ENCODE results near the gene DNAJB4.

DNA sequence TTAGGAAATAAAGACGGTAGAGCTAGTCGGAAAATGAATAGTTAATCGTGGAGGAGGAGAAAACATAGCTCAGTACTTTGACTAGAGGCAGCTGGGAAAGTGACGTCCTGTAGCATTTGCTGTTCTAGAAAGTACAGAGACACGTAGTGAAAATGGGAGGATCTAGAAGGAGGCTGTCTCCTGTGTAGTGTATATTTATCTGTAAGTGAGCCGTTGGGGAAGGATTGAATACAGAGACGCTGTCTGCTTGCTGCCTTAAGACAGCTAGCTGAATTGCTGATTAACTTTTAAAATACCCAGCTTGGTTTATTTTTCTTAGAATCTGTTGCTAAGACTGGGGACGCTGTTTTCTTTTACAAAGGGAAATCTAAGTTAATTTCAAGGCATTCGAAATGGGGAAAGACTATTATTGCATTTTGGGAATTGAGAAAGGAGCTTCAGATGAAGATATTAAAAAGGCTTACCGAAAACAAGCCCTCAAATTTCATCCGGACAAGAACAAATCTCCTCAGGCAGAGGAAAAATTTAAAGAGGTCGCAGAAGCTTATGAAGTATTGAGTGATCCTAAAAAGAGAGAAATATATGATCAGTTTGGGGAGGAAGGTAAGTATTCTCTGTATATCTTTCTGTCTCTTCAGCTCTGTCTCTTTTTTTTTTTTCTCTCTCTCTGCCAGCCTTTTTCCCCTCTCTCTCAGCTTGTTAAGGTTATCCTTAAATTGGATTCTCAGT, at the start of gene DNAJB4:
- TF ChIP-seq CTCF (IDR thresholded peaks at IDR 0.05) (peak in 1 of 4 experiments; percentile 18), POLR2A (IDR thresholded peaks at IDR 0.05) (peak; percentile 90 to 100)
